SKM-1 treated with dmso at 0.1 percent for 144 hours (cell line): ENCODE results near the gene HSPA9.
"Not testable (repeated sequence)": the region's sequence is repeated elsewhere in the genome, so short reads cannot be mapped to it uniquely, and the experiment has no call there.

Experiments
- DNase-seq: peaks from one replicate; lab custom pipeline; 2025; ENCODE audit not compliant: unreplicated experiment; lab: John Stamatoyannopoulos, UW

HSPA9 gene

GRCh38 chr5:138536215-138536614, 39.0 kb downstream of the HSPA9 start:
- no peak for DNase-seq

- DNase-seq: no peak
These were observed 40.9 kb downstream of the HSPA9 start for GRCh38 chr5:138533973-138534941.

- DNase-seq: no peak
These were observed 45.4 kb downstream of the HSPA9 start for GRCh38 chr5:138529812-138530211.

GRCh38 chr5:138528744-138529469, 46.3 kb downstream of the HSPA9 start:
- DNase-seq: no peak

- DNase-seq: no peak
These were observed 47.0 kb downstream of the HSPA9 start for GRCh38 chr5:138528208-138528607.

GRCh38 chr5:138527170-138527569, 48.0 kb downstream of the HSPA9 start:
- DNase-seq: no peak

DNA sequence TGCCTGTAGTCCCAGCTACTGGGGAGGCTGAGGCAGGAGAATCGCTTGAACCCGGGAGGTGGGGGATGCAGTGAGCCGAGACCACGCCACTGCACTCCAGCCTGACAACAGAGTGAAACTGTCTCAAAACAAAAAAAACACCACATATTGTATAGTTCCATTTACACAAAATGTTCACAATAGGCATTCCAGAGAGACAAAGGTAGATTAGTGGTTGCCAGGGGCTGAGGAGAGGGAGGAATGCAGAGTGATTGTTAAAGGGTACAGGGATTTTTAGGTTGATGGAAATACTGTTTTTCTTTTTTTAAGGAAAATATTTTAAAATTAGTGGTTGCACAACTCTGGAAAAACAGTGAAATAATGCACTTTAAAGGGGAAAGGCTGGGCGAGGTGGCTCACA, 51.8 kb downstream of the HSPA9 start:
- no peak for DNase-seq

- DNase-seq: no peak
These were observed 54.2 kb downstream of the HSPA9 start for GRCh38 chr5:138520971-138521370.

DNA sequence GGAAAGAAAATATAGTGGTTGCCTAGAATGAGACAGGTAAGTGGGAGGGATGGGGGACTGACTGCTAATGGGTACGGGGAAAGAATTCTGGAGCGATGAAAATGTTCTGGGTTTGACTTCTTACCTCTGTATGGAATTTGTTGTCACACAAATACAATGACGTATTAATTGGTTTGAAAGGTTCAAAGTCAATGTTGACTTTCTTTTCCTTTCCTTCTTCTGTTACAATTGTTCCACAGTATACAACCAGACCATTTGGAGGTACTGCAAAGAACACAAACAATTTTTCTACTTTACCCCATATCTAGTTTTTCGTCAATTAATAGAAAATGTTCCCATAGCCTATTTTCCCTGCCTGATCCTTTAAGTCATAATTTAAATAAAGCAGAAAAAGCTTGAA, 57.8 kb downstream of the HSPA9 start:
- DNase-seq: no peak

DNA sequence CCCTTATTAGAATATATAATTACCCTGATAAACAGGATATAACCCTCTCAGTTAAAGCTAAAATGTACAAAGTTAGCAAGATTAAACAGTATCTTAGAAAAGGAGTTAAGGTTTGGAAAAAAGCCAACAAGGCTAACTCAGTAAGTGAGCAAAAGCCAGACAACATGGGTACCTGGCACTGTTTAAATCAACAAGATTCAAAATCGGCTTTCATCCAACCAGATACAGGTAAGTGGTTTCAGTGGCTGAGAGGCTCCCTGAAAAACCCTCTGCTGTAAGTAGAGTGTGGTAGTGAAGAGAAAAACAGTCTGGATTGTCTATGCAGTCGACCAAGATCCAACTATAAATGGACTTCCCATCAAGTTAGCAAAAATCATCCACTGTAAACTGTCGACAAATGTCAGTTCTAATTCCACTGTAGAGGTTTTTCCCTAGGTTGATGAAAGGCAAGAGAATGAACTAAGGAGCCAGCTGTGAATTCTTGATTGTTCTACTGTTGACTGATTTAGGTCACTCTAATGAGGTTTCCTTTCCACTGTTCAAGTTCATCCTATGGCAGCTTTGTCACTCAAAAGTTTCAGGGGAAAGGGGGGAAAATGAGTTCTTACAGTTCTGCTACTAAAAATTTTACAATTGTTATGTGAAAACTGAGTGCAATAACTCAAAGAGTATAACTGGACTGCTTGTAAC, 59.5 kb downstream of the HSPA9 start:
- DNase-seq: no peak

DNA sequence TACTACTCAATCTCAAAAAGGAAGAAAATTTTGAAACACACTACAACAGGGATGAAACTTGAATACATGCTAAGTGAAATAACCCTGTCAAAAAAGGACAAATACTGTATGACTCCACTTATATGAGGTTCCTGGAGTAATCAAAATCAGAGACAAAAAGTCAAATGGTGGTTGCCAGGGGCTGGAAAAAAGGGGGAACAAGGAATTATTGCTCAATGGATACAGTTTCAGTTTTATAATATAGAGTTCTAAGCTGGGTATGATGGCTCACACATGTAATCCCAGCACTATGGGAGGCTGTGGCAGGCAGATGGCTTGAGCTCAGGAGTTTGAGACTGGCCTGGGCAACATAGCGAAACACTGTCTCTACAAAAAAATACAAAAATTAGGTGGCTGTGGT, 61.2 kb downstream of the HSPA9 start:
- no peak for DNase-seq

DNA sequence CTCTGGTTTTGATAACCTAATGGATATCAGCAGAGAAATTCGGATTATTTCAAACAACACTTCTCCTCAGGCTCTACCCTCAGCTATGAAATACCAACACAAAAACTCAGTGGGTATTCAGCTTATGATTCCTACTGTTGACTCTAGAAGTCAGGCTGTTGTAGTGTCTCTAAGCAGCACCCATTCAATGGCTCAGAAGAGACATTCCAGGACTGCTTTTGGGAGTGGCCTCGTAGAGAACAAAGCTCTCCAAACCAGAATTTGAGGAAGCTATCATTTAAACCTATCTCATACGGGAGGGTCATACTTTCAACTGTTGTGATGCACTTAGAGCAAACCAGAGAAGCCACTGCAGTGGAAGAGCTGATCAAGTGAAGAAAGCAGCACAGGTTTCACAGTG, 66.2 kb downstream of the HSPA9 start:
- DNase-seq: no peak

DNA sequence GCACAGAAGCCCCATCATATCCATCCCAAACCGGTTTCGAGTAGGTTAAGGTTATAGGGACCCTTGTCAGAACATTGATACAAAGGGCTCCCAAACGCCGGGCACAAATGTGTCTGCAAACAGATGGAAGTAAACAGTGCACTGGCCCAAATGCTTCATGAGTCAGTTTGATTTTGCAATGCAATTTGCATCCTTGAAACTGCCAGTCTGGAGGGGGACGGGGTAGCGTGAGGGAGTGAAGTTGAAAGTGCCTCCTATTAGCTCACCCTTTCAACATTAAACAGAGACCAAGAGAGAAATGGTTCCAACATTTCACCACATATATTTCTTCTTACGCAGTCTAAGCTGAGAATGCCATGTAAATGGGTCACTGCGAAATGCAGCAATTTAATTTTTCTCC, 67.7 kb downstream of the HSPA9 start:
- not testable (repeated sequence) for DNase-seq

- DNase-seq: no peak
These were observed 68.6 kb downstream of the HSPA9 start for GRCh38 chr5:138506370-138507306.

GRCh38 chr5:138504799-138505198, 70.4 kb downstream of the HSPA9 start:
- DNase-seq: no peak
